NCI-H2029 treated with DMSO at 0.1 percent for 48 hours (cell line): ENCODE results near the gene HRH2.
"Not testable (repeated sequence)": the region's sequence is repeated elsewhere in the genome, so short reads cannot be mapped to it uniquely, and the experiment has no call there.

ENCODE experiments used
- DNase-seq: peaks from one replicate; lab custom pipeline; 2025; lab: John Stamatoyannopoulos, UW

HRH2 gene

GRCh38 chr5:175646251-175646650 is 11.6 kb upstream of the HRH2 start:
- no peak for DNase-seq

- DNase-seq: no peak
Observed at GRCh38 chr5:175649967-175650366, 7.9 kb upstream of the HRH2 start.

GRCh38 chr5:175650430-175651205 is 7.3 kb upstream of the HRH2 start:
- not testable (repeated sequence) for DNase-seq

GRCh38 chr5:175652741-175653663 is 4.9 kb upstream of the HRH2 start:
- no peak for DNase-seq

- no peak for DNase-seq
Observed at GRCh38 chr5:175653763-175654162, 4.1 kb upstream of the HRH2 start.

- DNase-seq: peak; percentile 98
Observed at GRCh38 chr5:175654339-175654738, 3.5 kb upstream of the HRH2 start.

- DNase-seq: peak; percentile 91
Observed at GRCh38 chr5:175654807-175655206, 3.1 kb upstream of the HRH2 start.

GRCh38 chr5:175655411-175655810 is 2.5 kb upstream of the HRH2 start:
- DNase-seq: no peak

GRCh38 chr5:175656966-175657365 is 905 bp upstream of the HRH2 start:
- no peak for DNase-seq

- no peak for DNase-seq
Observed at GRCh38 chr5:175658299-175659145, 651 bp downstream of the HRH2 start.

GRCh38 chr5:175659546-175660253 is 1.8 kb downstream of the HRH2 start:
- DNase-seq: no peak

GRCh38 chr5:175663186-175664184 is 5.6 kb downstream of the HRH2 start:
- no peak for DNase-seq

- DNase-seq: no peak
Observed at GRCh38 chr5:175664723-175665122, 6.9 kb downstream of the HRH2 start.

GRCh38 chr5:175666216-175666615 is 8.3 kb downstream of the HRH2 start:
- DNase-seq: no peak

- no peak for DNase-seq
Observed at GRCh38 chr5:175668006-175668405, 10.1 kb downstream of the HRH2 start.

GRCh38 chr5:175670372-175670771 is 12.5 kb downstream of the HRH2 start:
- DNase-seq: no peak

GRCh38 chr5:175671013-175671412 is 13.1 kb downstream of the HRH2 start:
- no peak for DNase-seq

- DNase-seq: no peak
Observed at GRCh38 chr5:175672976-175673648, 15.2 kb downstream of the HRH2 start.

GRCh38 chr5:175674731-175675346 is 17.0 kb downstream of the HRH2 start:
- DNase-seq: no peak
